Tibial nerve (tissue), 4 donors: ENCODE data around the gene AKT1S1. TPM values are rescaled to one million over a fixed set of nuclear protein-coding genes. Genes with fewer than 3 reads are reported as not detected.
A peak's percentile ranks its signal among the peaks of the same experiment; 100 is the strongest.

Experiments
- DNase-seq, 2 donors: peaks; one replicate each; pipeline ENCODE4 v3.0.0-alpha.2; 2019; ENCODE audit warnings: low spot score in 2 of 2
- H3K27ac ChIP-seq, 4 donors: fragments of 200-600 bp; sonication (generic) in 3 of 4; one replicate each; pipeline ENCODE4 v1.5.1; 2017 to 2019; ENCODE audit warnings: mild to moderate bottlenecking in 1 of 4
- H3K27me3 ChIP-seq, 2 donors: fragments of 200-600 bp; sonication (generic) in 1 of 2; one replicate each; pipeline versions ENCODE4 v1.5.1 to v1.6.0; 2017 to 2019
- H3K36me3 ChIP-seq, 3 donors: fragments of 200-600 bp; sonication (generic); one replicate each; pipeline ENCODE4 v1.5.1; 2018 to 2019
- H3K4me1 ChIP-seq, 4 donors: fragments of 200-600 bp; sonication (generic) in 3 of 4; one replicate each; pipeline ENCODE4 v1.5.1; 2017 to 2019
- H3K4me3 ChIP-seq, 4 donors: fragments of 200-600 bp; sonication (generic) in 3 of 4; one replicate each; pipeline ENCODE4 v1.5.1; 2017 to 2019; ENCODE audit warnings: mild to moderate bottlenecking in 1 of 4, moderate library complexity in 1 of 4
- H3K9me3 ChIP-seq, 4 donors: fragments of 200-600 bp; sonication (generic) in 3 of 4; one replicate each; pipeline ENCODE4 v1.5.1; 2017 to 2019
- EP300 ChIP-seq, 2 donors: sonication (generic); formaldehyde crosslinking; IDR thresholded peaks; one replicate each; pipeline ENCODE4 v1.6.1; 2017; ENCODE audit warnings: antibody characterized with exemption in 2 of 2, mild to moderate bottlenecking in 1 of 2
- POLR2A ChIP-seq, 2 donors: fragments of 450-650 bp; IDR thresholded peaks; one replicate each; pipeline ENCODE4 v1.6.1; 2017; ENCODE audit warnings: antibody characterized with exemption in 2 of 2, mild to moderate bottlenecking in 2 of 2, moderate library complexity in 2 of 2
- WGBS, 2 donors: methylation state at CpG; one replicate each; pipeline ENCODE4 v1.1.5; 2018; 5-methylcytosine and 5-hydroxymethylcytosine counted together
- total RNA-seq, 4 donors: library from RNA; depleted of rRNA; stranded (reverse); fragments of >200 nt; gene quantifications; one replicate each; pipeline ENCODE4 v1.1.0, GENCODE V29; 2016
- TF ChIP-seq, protein P1 (sequence below), 5 experiments: fragments of 200-600 bp in 3 of 5; fragments of 450-650 bp in 2 of 5; sonication (generic) in 3 of 5; IDR thresholded peaks; one replicate each; pipeline ENCODE4 v1.5.1; 2016 to 2019; ENCODE audit warnings: antibody characterized with exemption in 5 of 5, mild to moderate bottlenecking in 3 of 5, moderate library complexity in 2 of 5

The AKT1S1 gene
- total RNA-seq, 4 donors from 2014 or later: 20.6 to 27.4 (median 25.4) TPM

- peak overlapping the region in 2 of 4 donors; percentile 12 to 15 for H3K27ac ChIP-seq
- 14 to 18% methylated on average over 9 of the region's 9 CpGs for WGBS, 2 donors
- H3K9me3 ChIP-seq: no peaks in the 10 kb centered on the region
- TF ChIP-seq, protein P1, sequence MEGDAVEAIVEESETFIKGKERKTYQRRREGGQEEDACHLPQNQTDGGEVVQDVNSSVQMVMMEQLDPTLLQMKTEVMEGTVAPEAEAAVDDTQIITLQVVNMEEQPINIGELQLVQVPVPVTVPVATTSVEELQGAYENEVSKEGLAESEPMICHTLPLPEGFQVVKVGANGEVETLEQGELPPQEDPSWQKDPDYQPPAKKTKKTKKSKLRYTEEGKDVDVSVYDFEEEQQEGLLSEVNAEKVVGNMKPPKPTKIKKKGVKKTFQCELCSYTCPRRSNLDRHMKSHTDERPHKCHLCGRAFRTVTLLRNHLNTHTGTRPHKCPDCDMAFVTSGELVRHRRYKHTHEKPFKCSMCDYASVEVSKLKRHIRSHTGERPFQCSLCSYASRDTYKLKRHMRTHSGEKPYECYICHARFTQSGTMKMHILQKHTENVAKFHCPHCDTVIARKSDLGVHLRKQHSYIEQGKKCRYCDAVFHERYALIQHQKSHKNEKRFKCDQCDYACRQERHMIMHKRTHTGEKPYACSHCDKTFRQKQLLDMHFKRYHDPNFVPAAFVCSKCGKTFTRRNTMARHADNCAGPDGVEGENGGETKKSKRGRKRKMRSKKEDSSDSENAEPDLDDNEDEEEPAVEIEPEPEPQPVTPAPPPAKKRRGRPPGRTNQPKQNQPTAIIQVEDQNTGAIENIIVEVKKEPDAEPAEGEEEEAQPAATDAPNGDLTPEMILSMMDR (IDR thresholded peaks at IDR 0.05): no peak
- no peak for TF ChIP-seq POLR2A (IDR thresholded peaks at IDR 0.05)
- peak in 1 of 2 donors; percentile 31 for TF ChIP-seq EP300 (IDR thresholded peaks at IDR 0.05)
- no peak for DNase-seq
- H3K4me1 ChIP-seq: peaks cover 0 to 25% (median 8%) of the 10 kb centered on the region in 4 donors
- H3K27me3 ChIP-seq: no peaks in the 10 kb centered on the region
- H3K4me3 ChIP-seq: no peak overlapping the region
- peaks cover 0 to 83% (median 3%) of the 10 kb centered on the region in 3 donors for H3K36me3 ChIP-seq
Measured at GRCh38 chr19:49911381-49912145, 34.4 kb upstream of the AKT1S1 start.

GRCh38 chr19:49910179-49910578 is 33.0 kb upstream of the AKT1S1 start:
- peaks cover 0 to 25% (median 8%) of the 10 kb centered on the region in 4 donors for H3K4me1 ChIP-seq
- TF ChIP-seq EP300 (IDR thresholded peaks at IDR 0.05) (no peak), POLR2A (IDR thresholded peaks at IDR 0.05) (no peak)
- TF ChIP-seq, protein P1 (IDR thresholded peaks at IDR 0.05): no peak
- H3K27me3 ChIP-seq: no peaks in the 10 kb centered on the region
- 83 to 92% methylated on average over 5 of the region's 5 CpGs for WGBS, 2 donors
- DNase-seq: no peak
- no peak overlapping the region for H3K4me3 ChIP-seq
- peaks cover 0 to 81% (median 3%) of the 10 kb centered on the region in 3 donors for H3K36me3 ChIP-seq
- H3K27ac ChIP-seq: peak overlapping the region in 2 of 4 donors; percentile 12 to 24
- no peaks in the 10 kb centered on the region for H3K9me3 ChIP-seq

DNA sequence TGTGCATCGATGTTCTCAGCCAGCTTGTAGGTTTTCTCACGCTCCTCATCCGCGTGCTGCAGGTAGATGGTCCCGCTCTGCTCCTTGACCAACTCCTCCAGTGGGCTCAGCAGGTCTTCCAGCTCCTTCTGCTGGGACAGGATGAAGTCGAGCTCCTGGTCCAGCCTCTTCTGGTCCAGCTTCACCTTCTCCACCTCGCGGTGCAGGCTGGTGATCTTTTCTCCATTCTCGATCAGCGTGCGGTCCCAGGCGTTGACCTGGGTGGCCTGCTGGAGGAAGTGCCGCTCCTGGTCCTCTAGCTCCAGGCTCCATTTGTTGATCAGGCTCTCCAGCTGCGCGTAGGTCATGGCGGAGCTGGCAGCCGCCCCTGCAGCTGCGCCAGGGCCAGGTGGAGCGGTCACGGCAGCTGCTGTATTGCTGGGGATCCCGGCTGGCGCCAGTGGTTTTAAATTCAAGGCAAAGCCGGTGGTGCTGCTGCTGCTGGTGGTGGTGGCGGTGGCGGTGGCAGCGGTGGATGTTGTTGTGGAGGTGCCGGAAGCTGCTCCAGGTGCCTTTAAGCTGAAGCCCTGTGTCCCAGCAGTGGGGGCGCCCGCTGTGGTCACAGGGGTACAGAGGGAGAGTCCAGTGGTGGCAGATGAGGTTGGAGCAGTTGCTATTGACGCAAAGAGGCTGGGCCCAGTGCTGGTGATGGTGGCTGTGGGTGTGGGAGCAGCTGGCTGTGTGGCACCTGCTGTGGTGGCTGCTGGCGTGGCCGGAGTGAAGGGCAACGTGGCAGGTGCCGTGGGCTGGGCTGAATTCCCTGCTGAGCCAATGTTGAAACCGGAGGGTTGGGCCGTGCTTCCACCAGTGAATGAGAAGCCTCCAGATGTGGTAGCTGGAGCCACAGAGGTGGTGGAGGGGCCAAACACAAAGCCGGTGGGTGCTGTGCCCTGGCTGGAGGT is 31.6 kb upstream of the AKT1S1 start:
- WGBS, 2 donors: 96 to 97% methylated on average over 32 to 37 of the region's 37 CpGs
- Histone ChIP-seq H3K4me1 (peaks cover 0 to 25% (median 8%) of the 10 kb centered on the region in 4 donors), H3K27ac (no peak overlapping the region), H3K36me3 (peaks cover 0 to 67% (median 3%) of the 10 kb centered on the region in 3 donors), H3K4me3 (no peak overlapping the region), H3K27me3 (no peaks in the 10 kb centered on the region), H3K9me3 (no peaks in the 10 kb centered on the region)
- DNase-seq: no peak
- TF ChIP-seq POLR2A (IDR thresholded peaks at IDR 0.05) (no peak), EP300 (IDR thresholded peaks at IDR 0.05) (no peak)
- TF ChIP-seq, protein P1 (IDR thresholded peaks at IDR 0.05): no peak

DNA sequence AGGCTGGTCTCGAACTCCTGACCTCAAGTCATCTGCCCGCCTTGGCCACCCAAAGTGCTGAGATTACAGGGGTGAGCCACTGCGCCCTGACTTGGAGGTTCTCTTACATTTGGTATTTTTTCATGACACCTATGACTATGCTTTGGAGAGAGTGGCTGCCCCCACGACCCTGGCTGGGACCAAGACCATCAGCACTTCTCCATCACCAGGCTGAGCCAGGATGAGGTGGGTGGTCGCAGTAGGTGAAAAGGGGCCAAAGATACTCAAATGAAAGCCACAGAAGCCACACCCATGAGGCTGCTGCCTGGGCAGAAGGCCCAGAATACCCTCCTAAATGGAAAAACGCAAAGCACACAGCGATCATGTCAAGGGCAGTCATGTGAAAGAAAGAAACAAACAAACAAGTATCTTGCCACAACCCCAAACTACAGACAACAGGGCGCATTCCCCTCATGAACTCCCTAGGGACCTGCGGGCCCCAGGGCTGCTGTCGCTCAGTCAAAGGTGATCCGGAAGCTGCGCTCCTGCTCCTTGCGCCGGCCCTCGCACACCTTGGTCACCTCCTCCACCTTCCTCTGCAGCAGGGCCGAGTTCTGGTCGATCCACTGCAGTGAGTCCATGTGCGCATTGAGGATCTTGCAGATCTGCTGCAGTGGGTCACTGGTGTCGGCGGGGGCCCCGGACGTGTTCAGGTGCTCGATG is 30.7 kb upstream of the AKT1S1 start:
- WGBS, 2 donors: 91 to 93% methylated on average over 23 of the region's 23 CpGs
- Histone ChIP-seq H3K27me3 (no peaks in the 10 kb centered on the region), H3K9me3 (no peaks in the 10 kb centered on the region), H3K36me3 (peaks cover 0 to 58% (median 3%) of the 10 kb centered on the region in 3 donors), H3K4me1 (peaks cover 0 to 23% (median 8%) of the 10 kb centered on the region in 4 donors), H3K4me3 (no peak overlapping the region), H3K27ac (no peak overlapping the region)
- TF ChIP-seq POLR2A (IDR thresholded peaks at IDR 0.05) (no peak), EP300 (IDR thresholded peaks at IDR 0.05) (no peak)
- TF ChIP-seq, protein P1 (IDR thresholded peaks at IDR 0.05): no peak
- no peak for DNase-seq
